GM18907 (cell line): ENCODE measurements around the gene GARIN5A.
"Not testable (repeated sequence)": the region's sequence is repeated elsewhere in the genome, so short reads cannot be mapped to it uniquely, and the experiment has no call there.

Source experiments
- ATAC-seq: cut with Tn5 transposase; IDR thresholded peaks from one replicate; pipeline ENCODE4 v1.9.1; 2021; ENCODE audit warnings: mild to moderate bottlenecking, moderate library complexity; ENCODE audit not compliant: unreplicated experiment

Gene GARIN5A

GRCh38 chr19:50489461-50490011 is 12.9 kb upstream of the GARIN5A start:
- no peak for ATAC-seq

- ATAC-seq = no peak
These were observed 11.9 kb upstream of the GARIN5A start for GRCh38 chr19:50488389-50489194.

GRCh38 chr19:50486823-50487515 is 10.3 kb upstream of the GARIN5A start:
- no peak for ATAC-seq

- ATAC-seq = no peak
These were observed 8.8 kb upstream of the GARIN5A start for GRCh38 chr19:50485284-50485955.

- ATAC-seq = no peak
These were observed 6.3 kb upstream of the GARIN5A start for GRCh38 chr19:50482916-50483315.

- ATAC-seq = no peak
These were observed 5.7 kb upstream of the GARIN5A start for GRCh38 chr19:50482271-50482855.

- no peak for ATAC-seq
These were observed 4.9 kb upstream of the GARIN5A start for GRCh38 chr19:50481351-50482149.

GRCh38 chr19:50480281-50481111 is 3.8 kb upstream of the GARIN5A start:
- ATAC-seq = no peak

- ATAC-seq = no peak
These were observed 3.2 kb upstream of the GARIN5A start for GRCh38 chr19:50479761-50480251.

- ATAC-seq = no peak
These were observed 2.5 kb upstream of the GARIN5A start for GRCh38 chr19:50478901-50479715.

GRCh38 chr19:50477751-50478515 is 1.3 kb upstream of the GARIN5A start:
- no peak for ATAC-seq

GRCh38 chr19:50476907-50477238 is 225 bp upstream of the GARIN5A start:
- no peak for ATAC-seq

GRCh38 chr19:50475736-50476223 is 868 bp downstream of the GARIN5A start:
- ATAC-seq = peak; percentile 7

- no peak for ATAC-seq
These were observed 1.5 kb downstream of the GARIN5A start for GRCh38 chr19:50475101-50475568.

GRCh38 chr19:50473336-50473735 is 3.3 kb downstream of the GARIN5A start:
- not testable (repeated sequence) for ATAC-seq

- ATAC-seq = no peak
These were observed 7.8 kb downstream of the GARIN5A start for GRCh38 chr19:50468818-50469217.

- ATAC-seq = no peak
These were observed 9.1 kb downstream of the GARIN5A start for GRCh38 chr19:50467566-50467965.

GRCh38 chr19:50466706-50467039 is 10.0 kb downstream of the GARIN5A start:
- no peak for ATAC-seq
